ENCODE measurements around the gene EXOC6B. TPM values are rescaled to one million over a fixed set of nuclear protein-coding genes. Genes with fewer than 3 reads are reported as not detected.

EXOC6B gene
- total and polyA plus RNA-seq, 2 of the 8 experiments (the other 6 are each of a cell fraction or from before 2014, with no cell fraction given), result 13.5 to 33.0 TPM

DNA sequence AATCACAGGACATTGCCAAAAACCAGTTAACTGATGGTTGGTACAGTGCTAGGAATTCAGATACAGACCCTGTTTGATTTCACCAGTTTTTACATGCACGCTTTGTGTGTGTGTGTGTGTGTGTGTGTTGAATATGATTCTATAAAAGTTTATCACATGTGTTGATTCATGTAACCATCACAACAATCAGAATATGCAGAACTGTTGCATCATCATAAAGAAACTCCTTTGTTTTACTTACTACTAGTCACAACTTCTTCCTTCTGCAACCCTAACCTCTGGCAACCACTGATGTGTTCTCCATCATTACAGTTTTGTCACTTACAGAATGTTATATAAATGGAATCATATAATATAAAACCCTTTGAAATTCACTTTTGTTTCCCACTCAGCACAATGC lies 533.4 kb downstream of the EXOC6B start:
- H3K4me1 ChIP-seq (replicated peaks in 1 of 4; ENCODE audit: control insufficient read depth in 3 of 4, insufficient read depth in 4 of 4, low read length in 3 of 4), result no peaks in the 10 kb centered on the region
- POLR2A ChIA-PET (ENCODE audit: partially characterized antibody), result interaction anchor here (0.6 kb wide), 1 partner anchor 13 kb away, joined by 3 read pairs; no protein-coding TSS in a partner anchor
- H4K91ac ChIP-seq (replicated peaks; ENCODE audit: insufficient read length, low read length), result no peak overlapping the region
- H3K9me3 ChIP-seq (ENCODE audit: insufficient read depth in 2 of 2, low read depth in 1 of 2, low read length in 1 of 2), result no peaks in the 10 kb centered on the region
- WGBS, 2 experiments (ENCODE audit: extremely low coverage in 1 of 2, insufficient coverage in 1 of 2, insufficient read length in 1 of 2, insufficient replicate concordance in 2 of 2, low coverage in 1 of 2, low lambda C conversion rate in 2 of 2, missing lambda C conversion rate in 1 of 2), result 94% methylated on average over 1 of the region's 1 CpG; no CpG with 5 or more reads in 1 of the 2 experiments
- FAIRE-seq (no peak), DNase-seq (ENCODE audit: low read depth in 1 of 2, low spot score in 2 of 2) (no peak)
- no peak overlapping the region for H2BK5ac ChIP-seq (ENCODE audit: low read depth, low read length)
- H3K27ac ChIP-seq (ENCODE audit: low read depth, low read length), result no peak overlapping the region
- no peak overlapping the region for H3K9ac ChIP-seq (replicated peaks in 1 of 4; ENCODE audit: extremely low read depth in 1 of 4, low read depth in 3 of 4, low read length in 3 of 4)
- H3K4ac ChIP-seq (replicated peaks; ENCODE audit: insufficient read length, low read depth, low read length), result no peak overlapping the region
- H3K23ac ChIP-seq (ENCODE audit: insufficient read length), result no peak overlapping the region
- H2BK120ac ChIP-seq (replicated peaks; ENCODE audit: low read depth, low read length), result no peak overlapping the region
- no peak for TF ChIP-seq JUND (IDR thresholded peaks at IDR 0.05; ENCODE audit: low read length)
- TF ChIP-seq NANOG (IDR thresholded peaks at IDR 0.05; ENCODE audit: insufficient read depth, low read depth, low read length, poor library complexity, severe bottlenecking), result no peak
- TF ChIP-seq SIRT6 (IDR thresholded peaks at IDR 0.05; ENCODE audit: low read length), result no peak
- H3K23me2 ChIP-seq (ENCODE audit: low read depth, low read length), result no peaks in the 10 kb centered on the region
- H3K79me2 ChIP-seq (ENCODE audit: control insufficient read depth in 1 of 2, insufficient read depth in 2 of 2, low read length in 2 of 2), result no peaks in the 10 kb centered on the region
- H3K36me3 ChIP-seq (ENCODE audit: control insufficient read depth in 2 of 4, insufficient read depth in 4 of 4, low read length in 3 of 4), result no peaks in the 10 kb centered on the region
- H3K4me2 ChIP-seq (ENCODE audit: insufficient read depth in 1 of 2, low read depth in 2 of 2, low read length in 2 of 2), result no peak overlapping the region
- no peak overlapping the region for H3K14ac ChIP-seq (ENCODE audit: insufficient read length)
- no peak overlapping the region for H2BK12ac ChIP-seq (ENCODE audit: low read depth, low read length)
- no peak overlapping the region for H2BK20ac ChIP-seq (ENCODE audit: low read length)
- no peak overlapping the region for H4K5ac ChIP-seq (ENCODE audit: insufficient read length, low read depth, low read length)
- peaks cover 0 to 2% of the 10 kb centered on the region in 2 experiments for H4K20me1 ChIP-seq (replicated peaks in 1 of 2; ENCODE audit: control insufficient read depth in 1 of 2, insufficient read depth in 2 of 2, low read length in 2 of 2)
- H3K56ac ChIP-seq (replicated peaks; ENCODE audit: insufficient read length, low read depth, low read length), result no peak overlapping the region
- no peak overlapping the region for H3K4me3 ChIP-seq (ENCODE audit: extremely low read depth in 1 of 4, insufficient read depth in 2 of 4, low read depth in 3 of 4, low read length in 4 of 4)
- CTCF ChIA-PET (ENCODE audit: partially characterized antibody), result no interaction called here
- H2AFZ ChIP-seq (ENCODE audit: low read length), result no peak overlapping the region
- H3K18ac ChIP-seq (ENCODE audit: extremely low read depth, low read length), result no peak overlapping the region
- no peaks in the 10 kb centered on the region for H3K79me1 ChIP-seq (ENCODE audit: low read depth, low read length)
- H2AK5ac ChIP-seq (ENCODE audit: low read depth, low read length), result no peak overlapping the region
- no peak overlapping the region for H4K8ac ChIP-seq (ENCODE audit: extremely low read depth, insufficient read depth, low read length)
- H3K27me3 ChIP-seq (replicated peaks in 1 of 4; ENCODE audit: control insufficient read depth in 3 of 4, extremely low read depth in 1 of 4, insufficient read depth in 3 of 4, low read length in 3 of 4), result no peaks in the 10 kb centered on the region
- H2BK15ac ChIP-seq (ENCODE audit: low read length), result no peak overlapping the region
